ENCODE results near the gene CLEC10A. TPM values are rescaled to one million over a fixed set of nuclear protein-coding genes. Genes with fewer than 3 reads are reported as not detected.

Gene CLEC10A
- total RNA-seq, 1 donor from 2014 or later, result 7.7 TPM

DNA sequence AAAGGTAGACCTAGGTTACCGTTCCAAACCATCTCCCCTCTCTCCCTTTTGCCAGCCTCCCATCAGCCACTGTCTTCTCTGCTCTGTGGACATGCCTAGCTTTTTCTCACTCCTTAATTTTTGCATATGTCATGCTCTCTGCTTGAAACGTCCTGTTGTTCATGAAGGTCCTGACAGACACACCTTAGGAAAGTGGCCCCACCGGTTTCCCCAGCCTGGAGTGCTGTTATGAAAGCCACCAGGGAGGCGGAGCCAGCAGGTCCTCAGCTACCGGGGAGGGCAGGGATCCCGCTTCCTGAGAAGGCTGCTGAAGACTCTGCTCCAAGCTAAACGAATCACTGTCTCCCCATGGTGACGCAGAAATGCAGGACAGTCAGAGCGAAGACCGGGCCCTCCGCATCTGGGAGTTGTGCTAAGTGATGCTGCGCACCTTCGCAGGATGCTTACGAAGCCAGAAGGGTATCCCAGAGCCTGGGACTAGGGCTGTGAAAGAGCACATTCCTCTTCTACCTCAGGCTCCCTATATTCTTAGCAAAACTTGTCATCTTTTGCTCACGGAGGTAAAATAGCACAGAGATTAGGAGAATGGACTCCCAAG lies 33.8 kb downstream of the CLEC10A start:
- no peaks in the 10 kb centered on the region for H3K9me3 ChIP-seq
- peak overlapping the region; percentile 46 for H3K4me3 ChIP-seq
- no peaks in the 10 kb centered on the region for H3K36me3 ChIP-seq
- intact Hi-C loops (cut with DNase I), result no loop called here
- H3K4me1 ChIP-seq, result peaks cover 29% of the 10 kb centered on the region
- DNase-seq, result peak; percentile 92
- TF ChIP-seq, protein P1, sequence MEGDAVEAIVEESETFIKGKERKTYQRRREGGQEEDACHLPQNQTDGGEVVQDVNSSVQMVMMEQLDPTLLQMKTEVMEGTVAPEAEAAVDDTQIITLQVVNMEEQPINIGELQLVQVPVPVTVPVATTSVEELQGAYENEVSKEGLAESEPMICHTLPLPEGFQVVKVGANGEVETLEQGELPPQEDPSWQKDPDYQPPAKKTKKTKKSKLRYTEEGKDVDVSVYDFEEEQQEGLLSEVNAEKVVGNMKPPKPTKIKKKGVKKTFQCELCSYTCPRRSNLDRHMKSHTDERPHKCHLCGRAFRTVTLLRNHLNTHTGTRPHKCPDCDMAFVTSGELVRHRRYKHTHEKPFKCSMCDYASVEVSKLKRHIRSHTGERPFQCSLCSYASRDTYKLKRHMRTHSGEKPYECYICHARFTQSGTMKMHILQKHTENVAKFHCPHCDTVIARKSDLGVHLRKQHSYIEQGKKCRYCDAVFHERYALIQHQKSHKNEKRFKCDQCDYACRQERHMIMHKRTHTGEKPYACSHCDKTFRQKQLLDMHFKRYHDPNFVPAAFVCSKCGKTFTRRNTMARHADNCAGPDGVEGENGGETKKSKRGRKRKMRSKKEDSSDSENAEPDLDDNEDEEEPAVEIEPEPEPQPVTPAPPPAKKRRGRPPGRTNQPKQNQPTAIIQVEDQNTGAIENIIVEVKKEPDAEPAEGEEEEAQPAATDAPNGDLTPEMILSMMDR (IDR thresholded peaks at IDR 0.05), result peak; percentile 5
- peak; percentile 82 to 91 for ATAC-seq
- H3K27ac ChIP-seq, result peak overlapping the region; percentile 85
- peaks cover 28% of the 10 kb centered on the region for H3K27me3 ChIP-seq (ENCODE audit: low read depth)

DNA sequence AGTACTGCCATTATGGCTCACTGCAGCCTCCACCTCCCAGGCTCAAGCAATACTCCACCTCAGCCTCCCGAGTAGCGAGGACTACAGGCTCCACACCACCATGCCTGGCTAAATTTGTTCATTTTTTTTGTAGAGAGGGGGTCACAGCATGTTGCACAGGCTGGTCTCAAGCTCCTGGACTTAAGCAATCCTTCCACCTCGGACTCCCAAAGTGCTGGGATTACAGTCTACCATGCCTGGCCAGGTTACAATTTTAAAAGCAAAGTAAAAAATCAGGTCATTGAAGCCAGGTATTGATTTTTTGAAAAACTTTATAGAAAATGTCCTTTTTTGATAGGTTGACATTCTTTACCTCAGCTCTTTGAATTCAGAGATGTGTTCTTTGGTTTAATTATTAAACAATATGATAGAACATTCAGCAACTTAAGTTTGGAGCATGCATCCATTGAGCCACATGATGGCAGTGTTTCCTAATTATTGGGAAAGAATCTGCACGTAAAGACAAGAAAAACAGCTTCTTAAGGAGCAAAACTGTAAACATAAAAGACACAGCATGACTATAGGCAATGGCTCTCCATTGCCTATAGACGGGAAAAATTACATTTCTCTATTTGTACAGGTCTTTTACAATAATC lies 34.4 kb downstream of the CLEC10A start:
- Histone ChIP-seq H3K4me3 (peak overlapping the region; percentile 46), H3K4me1 (peaks cover 29% of the 10 kb centered on the region), H3K9me3 (no peaks in the 10 kb centered on the region), H3K27ac (peak overlapping the region; percentile 85), H3K36me3 (no peaks in the 10 kb centered on the region), H3K27me3 (ENCODE audit: low read depth) (peaks cover 28% of the 10 kb centered on the region)
- ATAC-seq (peak; percentile 47 to 60), DNase-seq (no peak)
- intact Hi-C loops (cut with DNase I), result no loop called here
- TF ChIP-seq, protein P1 (IDR thresholded peaks at IDR 0.05), result peak; percentile 84

DNA sequence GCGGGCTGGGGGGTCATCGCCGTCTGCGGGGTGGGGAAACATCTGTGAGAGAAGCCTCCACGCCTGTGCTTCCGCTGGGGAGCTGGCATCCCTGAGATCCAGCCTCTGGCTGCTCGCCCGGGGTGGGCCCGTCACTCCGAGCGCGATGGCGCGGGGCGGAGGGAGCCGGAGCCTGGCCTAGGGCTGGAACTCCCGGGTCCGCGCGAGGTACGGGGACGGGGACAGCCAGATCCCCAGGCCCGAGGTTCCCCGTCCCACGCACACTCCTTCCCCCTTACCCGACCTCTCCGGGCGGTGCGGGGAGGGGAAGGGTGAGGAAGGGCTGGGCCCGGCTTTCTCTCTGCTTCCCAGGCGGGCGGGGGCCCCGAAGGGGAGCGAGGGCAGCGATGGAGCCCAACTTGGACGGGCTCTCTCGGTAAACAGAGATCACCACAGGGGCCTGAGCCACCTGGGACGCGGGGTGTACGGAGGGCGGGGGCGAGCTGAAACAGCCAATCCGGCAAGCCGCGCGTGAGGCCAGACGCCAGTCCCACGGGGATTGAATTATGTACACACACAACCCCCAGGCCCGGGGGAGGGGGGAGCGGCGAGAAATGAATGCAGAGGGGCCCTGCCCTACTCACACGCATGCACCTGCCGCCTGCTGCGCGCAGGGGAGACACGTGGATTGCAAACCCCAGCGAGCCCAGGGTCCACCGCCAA lies 36.4 kb downstream of the CLEC10A start, which contains the start of gene SLC16A11:
SLC16A11 (minus strand) TSS at position 596 of the 702 bp plus-strand sequence; CDS start at position 17, 579 bp downstream.
- Histone ChIP-seq H3K27ac (peak within 1 kb of the TSS; percentile 71), H3K27me3 (ENCODE audit: low read depth) (peaks cover 28% of the 10 kb centered on the region), H3K4me1 (peaks cover 29% of the 10 kb centered on the region), H3K36me3 (no peaks in the 10 kb centered on the region), H3K9me3 (no peaks in the 10 kb centered on the region), H3K4me3 (peak within 1 kb of the TSS; percentile 58)
- ATAC-seq, result peak; percentile 38 to 56
- TF ChIP-seq, protein P1 (IDR thresholded peaks at IDR 0.05), result no peak
- intact Hi-C loops (cut with DNase I), result no loop called here
- peak; percentile 81 for DNase-seq

DNA sequence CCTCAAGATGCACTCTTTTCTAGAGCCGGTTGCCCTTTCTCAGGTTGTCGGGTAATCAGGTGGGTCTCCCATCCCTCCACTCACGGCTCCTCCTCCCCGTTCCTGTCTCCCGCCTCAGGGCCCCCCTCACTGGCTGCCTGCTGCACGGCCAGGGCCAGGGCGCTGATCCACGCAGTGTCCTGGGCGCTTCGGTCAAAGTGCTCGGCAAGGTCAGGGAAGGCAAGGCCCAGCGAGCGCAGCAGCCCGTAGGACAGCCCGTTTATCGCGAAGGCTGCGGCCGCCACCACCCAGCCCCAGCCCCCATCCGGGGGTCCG lies 36.9 kb downstream of the CLEC10A start:
- Histone ChIP-seq H3K27me3 (ENCODE audit: low read depth) (peaks cover 28% of the 10 kb centered on the region), H3K27ac (peak overlapping the region; percentile 71), H3K9me3 (no peaks in the 10 kb centered on the region), H3K4me3 (peak overlapping the region; percentile 58), H3K36me3 (no peaks in the 10 kb centered on the region), H3K4me1 (peaks cover 29% of the 10 kb centered on the region)
- peak; percentile 14 to 36 for ATAC-seq
- TF ChIP-seq, protein P1 (IDR thresholded peaks at IDR 0.05), result no peak
- intact Hi-C loops (cut with DNase I), result no loop called here
- DNase-seq, result peak; percentile 52

DNA sequence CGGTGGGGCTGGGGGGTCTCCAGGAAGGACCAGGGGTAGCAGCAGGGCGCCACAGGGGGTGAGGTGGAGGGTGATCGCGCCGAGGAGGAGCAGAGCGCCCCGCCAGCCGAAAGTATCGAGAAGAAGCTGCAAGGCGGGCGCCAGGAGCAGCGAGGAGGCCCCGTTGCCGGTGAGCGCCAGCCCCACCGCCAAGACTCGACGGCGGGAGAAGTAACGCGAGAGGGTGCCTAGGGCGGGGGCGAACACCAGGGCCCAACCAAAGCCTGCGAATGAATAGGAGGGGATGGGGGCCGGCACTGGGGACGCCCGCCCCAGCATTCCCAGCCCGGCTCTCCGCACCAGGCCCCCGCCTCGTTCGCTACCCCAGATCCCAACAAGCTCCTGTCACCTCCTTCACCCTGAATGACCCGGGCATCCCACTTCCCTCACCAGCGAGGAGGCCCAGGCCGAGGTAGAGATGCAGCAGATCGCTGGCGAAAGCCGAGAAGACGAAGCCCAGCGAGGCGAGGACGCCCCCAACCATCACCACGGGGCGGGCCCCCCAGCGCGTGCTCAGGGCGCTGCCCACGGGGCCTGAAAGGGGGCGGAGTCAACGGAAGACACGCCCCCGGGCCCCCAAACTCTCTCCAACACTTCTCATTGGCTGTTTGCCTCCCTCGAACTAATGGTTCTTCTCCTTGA lies 37.4 kb downstream of the CLEC10A start:
- DNase-seq, result no peak
- peak in 1 of 2 donors; percentile 2 for ATAC-seq
- H3K4me1 ChIP-seq, result peaks cover 29% of the 10 kb centered on the region
- H3K27ac ChIP-seq, result peak overlapping the region; percentile 71
- peaks cover 28% of the 10 kb centered on the region for H3K27me3 ChIP-seq (ENCODE audit: low read depth)
- no peaks in the 10 kb centered on the region for H3K36me3 ChIP-seq
- H3K9me3 ChIP-seq, result no peaks in the 10 kb centered on the region
- peak overlapping the region; percentile 58 for H3K4me3 ChIP-seq
- intact Hi-C loops (cut with DNase I), result no loop called here
- TF ChIP-seq, protein P1 (IDR thresholded peaks at IDR 0.05), result no peak
